ENCODE results near the gene CD22. TPM values are rescaled to one million over a fixed set of nuclear protein-coding genes. Genes with fewer than 3 reads are reported as not detected.

CD22 gene
- total and polyA plus RNA-seq, 7 experiments from 2014 or later = 0.70 to 23.9 (median 1.5) TPM

- no peak for ATAC-seq
- Histone ChIP-seq H3K4me1 (ENCODE audit: control insufficient read depth in 2 of 2, insufficient read depth in 2 of 2, low read length in 2 of 2) (no peaks in the 10 kb centered on the region), H3K27ac (ENCODE audit: low read depth, low read length) (no peak overlapping the region), H3K27me3 (ENCODE audit: control insufficient read depth in 2 of 2, insufficient read depth in 2 of 2, low read length in 2 of 2) (no peaks in the 10 kb centered on the region), H3K9me3 (ENCODE audit: control insufficient read depth in 2 of 3, low read length in 3 of 3) (no peaks in the 10 kb centered on the region), H3K4me3 (ENCODE audit: low read length) (no peak overlapping the region), H3K36me3 (ENCODE audit: control insufficient read depth in 2 of 3, insufficient read depth in 3 of 3, low read length in 3 of 3) (no peaks in the 10 kb centered on the region)
- Mint-ChIP-seq H3K9me3 (peaks cover 0 to 17% (median 7%) of the 10 kb centered on the region in 11 donors), H3K27ac (no peak overlapping the region), H3K27me3 (peaks cover 0 to 11% (median 4%) of the 10 kb centered on the region in 5 donors), H3K36me3 (peaks cover 0 to 9% (median 5%) of the 10 kb centered on the region in 5 donors), H3K4me1 (no peaks in the 10 kb centered on the region), H3K4me3 (no peak overlapping the region)
- intact Hi-C loops (cut with micrococcal nuclease) = no loop called here
- POLR2A ChIA-PET = no interaction called here
- DNase-seq = no peak
- CTCF ChIA-PET = no interaction called here
Measured at GRCh38 chr19:35388277-35389054, 59.5 kb downstream of the CD22 start.

- Histone ChIP-seq H3K9me3 (ENCODE audit: control insufficient read depth in 2 of 3, low read length in 3 of 3) (no peaks in the 10 kb centered on the region), H3K36me3 (ENCODE audit: control insufficient read depth in 2 of 3, insufficient read depth in 3 of 3, low read length in 3 of 3) (no peaks in the 10 kb centered on the region), H3K4me1 (ENCODE audit: control insufficient read depth in 2 of 2, insufficient read depth in 2 of 2, low read length in 2 of 2) (no peaks in the 10 kb centered on the region), H3K27me3 (ENCODE audit: control insufficient read depth in 2 of 2, insufficient read depth in 2 of 2, low read length in 2 of 2) (no peaks in the 10 kb centered on the region), H3K4me3 (ENCODE audit: low read length) (no peak overlapping the region), H3K27ac (ENCODE audit: low read depth, low read length) (no peak overlapping the region)
- DNase-seq (no peak), ATAC-seq (no peak)
- peaks cover 0 to 9% (median 5%) of the 10 kb centered on the region in 5 donors for H3K36me3 Mint-ChIP-seq
- H3K27ac Mint-ChIP-seq = no peak overlapping the region
- intact Hi-C loops (cut with micrococcal nuclease) = no loop called here
- POLR2A ChIA-PET = no interaction called here
- CTCF ChIA-PET = interaction anchor here (0.7 kb wide), 1 partner anchor 84 kb away, joined by 3 read pairs; no protein-coding TSS in a partner anchor
- H3K4me3 Mint-ChIP-seq = no peak overlapping the region
- H3K27me3 Mint-ChIP-seq = peaks cover 0 to 11% (median 4%) of the 10 kb centered on the region in 5 donors
- H3K9me3 Mint-ChIP-seq = peaks cover 0 to 17% (median 6%) of the 10 kb centered on the region in 11 donors
- H3K4me1 Mint-ChIP-seq = no peaks in the 10 kb centered on the region
Measured at GRCh38 chr19:35389192-35389861, 60.3 kb downstream of the CD22 start.

DNA sequence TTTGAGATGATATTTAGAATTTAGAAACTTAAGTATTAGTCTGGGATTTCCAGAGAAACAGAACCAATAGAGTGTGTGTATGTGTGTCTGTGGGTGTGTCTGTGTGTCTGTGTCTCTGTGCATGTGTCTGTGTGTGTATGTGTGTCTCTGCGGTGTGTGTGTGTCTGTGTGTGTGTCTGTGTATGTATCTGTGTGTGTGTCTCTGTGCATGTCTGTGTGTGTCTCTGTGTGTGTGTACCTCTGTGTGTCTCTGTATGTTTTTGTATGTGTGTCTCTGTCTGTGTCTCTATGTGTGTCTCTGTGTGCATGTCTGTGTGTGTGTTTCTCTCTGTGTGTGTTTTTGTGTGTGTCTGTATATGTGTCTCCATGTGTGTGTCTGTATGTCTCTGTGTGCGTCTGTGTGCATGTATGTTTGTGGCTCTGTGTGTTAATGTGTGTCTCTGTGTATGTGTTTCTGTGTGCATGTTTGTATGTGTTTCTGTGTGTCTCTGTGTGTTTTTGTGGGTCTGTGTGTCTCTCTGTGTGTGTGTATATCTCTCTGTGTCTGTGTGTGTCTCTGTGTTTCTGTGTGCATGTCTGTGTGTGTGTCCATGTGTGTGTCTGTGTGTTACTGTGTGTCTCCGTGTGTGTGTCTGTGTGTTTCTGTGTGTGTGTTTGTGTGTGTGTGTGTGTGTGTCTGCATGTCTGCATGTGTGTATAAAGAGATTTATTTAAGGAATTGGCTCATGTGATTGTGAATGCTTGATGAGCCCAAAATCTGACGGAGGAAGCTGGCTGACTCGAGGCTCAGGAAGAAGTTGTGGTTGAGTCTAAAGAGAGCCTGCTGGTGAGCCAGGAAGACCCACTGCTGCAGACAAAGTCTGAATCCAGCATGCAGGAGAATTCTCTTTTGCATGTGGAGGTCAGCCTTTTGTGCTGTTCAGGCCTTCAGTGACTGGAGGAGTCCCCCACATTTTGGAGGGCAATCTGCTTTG, 64.0 kb downstream of the CD22 start:
- peaks cover 0 to 5% (median 2%) of the 10 kb centered on the region in 5 donors for H3K27me3 Mint-ChIP-seq
- no peak overlapping the region for H3K27ac Mint-ChIP-seq
- CTCF ChIA-PET = no interaction called here
- ATAC-seq (no peak), DNase-seq (no peak)
- H3K9me3 Mint-ChIP-seq = peaks cover 0 to 2% (median 0%) of the 10 kb centered on the region in 11 donors
- Histone ChIP-seq H3K36me3 (ENCODE audit: control insufficient read depth in 2 of 3, insufficient read depth in 3 of 3, low read length in 3 of 3) (no peaks in the 10 kb centered on the region), H3K4me1 (ENCODE audit: control insufficient read depth in 2 of 2, insufficient read depth in 2 of 2, low read length in 2 of 2) (no peaks in the 10 kb centered on the region), H3K9me3 (ENCODE audit: control insufficient read depth in 2 of 3, low read length in 3 of 3) (no peaks in the 10 kb centered on the region), H3K27ac (ENCODE audit: low read depth, low read length) (no peak overlapping the region), H3K4me3 (ENCODE audit: low read length) (no peak overlapping the region), H3K27me3 (ENCODE audit: control insufficient read depth in 2 of 2, insufficient read depth in 2 of 2, low read length in 2 of 2) (no peaks in the 10 kb centered on the region)
- no peaks in the 10 kb centered on the region for H3K4me1 Mint-ChIP-seq
- no peak overlapping the region for H3K4me3 Mint-ChIP-seq
- POLR2A ChIA-PET = no interaction called here
- no peaks in the 10 kb centered on the region for H3K36me3 Mint-ChIP-seq
- intact Hi-C loops (cut with micrococcal nuclease) = no loop called here

- Mint-ChIP-seq H3K27me3 (peaks cover 0 to 3% (median 0%) of the 10 kb centered on the region in 5 donors), H3K36me3 (no peaks in the 10 kb centered on the region), H3K4me1 (no peaks in the 10 kb centered on the region), H3K9me3 (peaks cover 0 to 1% (median 0%) of the 10 kb centered on the region in 11 donors), H3K4me3 (no peak overlapping the region), H3K27ac (no peak overlapping the region)
- DNase-seq (no peak), ATAC-seq (no peak)
- CTCF ChIA-PET = no interaction called here
- Histone ChIP-seq H3K4me3 (ENCODE audit: low read length) (no peak overlapping the region), H3K27ac (ENCODE audit: low read depth, low read length) (no peak overlapping the region), H3K36me3 (ENCODE audit: control insufficient read depth in 2 of 3, insufficient read depth in 3 of 3, low read length in 3 of 3) (no peaks in the 10 kb centered on the region), H3K4me1 (ENCODE audit: control insufficient read depth in 2 of 2, insufficient read depth in 2 of 2, low read length in 2 of 2) (no peaks in the 10 kb centered on the region), H3K9me3 (ENCODE audit: control insufficient read depth in 2 of 3, low read length in 3 of 3) (no peaks in the 10 kb centered on the region), H3K27me3 (ENCODE audit: control insufficient read depth in 2 of 2, insufficient read depth in 2 of 2, low read length in 2 of 2) (no peaks in the 10 kb centered on the region)
- POLR2A ChIA-PET = no interaction called here
- intact Hi-C loops (cut with micrococcal nuclease) = no loop called here
Measured at GRCh38 chr19:35395382-35396199, 66.6 kb downstream of the CD22 start.

- POLR2A ChIA-PET = no interaction called here
- Mint-ChIP-seq H3K9me3 (peaks cover 0 to 1% (median 0%) of the 10 kb centered on the region in 11 donors), H3K27me3 (peaks cover 0 to 2% (median 0%) of the 10 kb centered on the region in 5 donors), H3K4me1 (no peaks in the 10 kb centered on the region), H3K27ac (no peak overlapping the region), H3K4me3 (no peak overlapping the region), H3K36me3 (no peaks in the 10 kb centered on the region)
- intact Hi-C loops (cut with micrococcal nuclease) = no loop called here
- H3K9me3 ChIP-seq (ENCODE audit: control insufficient read depth in 2 of 3, low read length in 3 of 3) = no peaks in the 10 kb centered on the region
- no peaks in the 10 kb centered on the region for H3K36me3 ChIP-seq (ENCODE audit: control insufficient read depth in 2 of 3, insufficient read depth in 3 of 3, low read length in 3 of 3)
- CTCF ChIA-PET = no interaction called here
- no peaks in the 10 kb centered on the region for H3K4me1 ChIP-seq (ENCODE audit: control insufficient read depth in 2 of 2, insufficient read depth in 2 of 2, low read length in 2 of 2)
- H3K4me3 ChIP-seq (ENCODE audit: low read length) = no peak overlapping the region
- no peak overlapping the region for H3K27ac ChIP-seq (ENCODE audit: low read depth, low read length)
- no peak for DNase-seq
- no peaks in the 10 kb centered on the region for H3K27me3 ChIP-seq (ENCODE audit: control insufficient read depth in 2 of 2, insufficient read depth in 2 of 2, low read length in 2 of 2)
- no peak for ATAC-seq
Measured at GRCh38 chr19:35396240-35396885, 67.4 kb downstream of the CD22 start.

Measured in naive thymus-derived CD4-positive, alpha-beta T cell (primary cell).